Stimulated activated CD8-positive, alpha-beta memory T cell treated with anti-CD3 and anti-CD28 coated beads, Interleukin-7, amount 100 ng/mL, for 24 hours (primary cell): Measurements from ENCODE around the gene NR1I3.

Experiments used
- DNase-seq: peaks from one replicate; pipeline ENCODE4 v3.0.0-alpha.2; 2020; ENCODE audit warnings: low read depth

The NR1I3 gene

DNA sequence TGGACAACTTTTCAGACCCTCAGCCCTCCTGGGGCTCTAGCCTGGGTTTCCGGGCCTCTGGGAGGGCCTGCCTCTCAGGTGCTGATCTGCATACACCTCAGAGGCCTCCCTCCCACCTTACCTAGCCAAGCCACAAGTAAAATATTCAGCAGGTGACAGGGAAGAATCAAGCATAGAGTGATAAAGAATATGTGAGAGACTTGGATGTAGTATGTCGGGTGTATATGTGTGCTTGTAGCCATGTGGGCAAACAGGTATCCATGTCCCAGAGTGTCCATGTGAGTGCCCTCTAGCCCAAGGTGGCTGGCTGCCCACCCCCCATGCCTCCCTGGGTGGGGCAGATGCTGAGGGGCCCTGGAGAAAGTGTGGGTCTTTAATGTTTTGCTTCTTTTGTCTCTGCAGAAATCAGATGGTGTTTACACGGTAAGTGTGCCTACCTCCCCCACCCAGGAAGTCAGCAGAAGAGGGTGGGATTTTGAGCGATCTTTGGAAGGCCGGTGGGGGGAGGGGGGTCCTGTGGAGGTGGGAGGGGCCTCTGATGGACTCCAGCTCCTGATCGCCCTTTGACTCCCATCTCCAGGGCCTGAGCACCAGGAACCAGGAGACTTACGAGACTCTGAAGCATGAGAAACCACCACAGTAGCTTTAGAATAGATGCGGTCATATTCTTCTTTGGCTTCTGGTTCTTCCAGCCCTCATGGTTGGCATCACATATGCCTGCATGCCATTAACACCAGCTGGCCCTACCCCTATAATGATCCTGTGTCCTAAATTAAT lies 19.5 kb downstream of the NR1I3 start:
- no peak for DNase-seq

DNA sequence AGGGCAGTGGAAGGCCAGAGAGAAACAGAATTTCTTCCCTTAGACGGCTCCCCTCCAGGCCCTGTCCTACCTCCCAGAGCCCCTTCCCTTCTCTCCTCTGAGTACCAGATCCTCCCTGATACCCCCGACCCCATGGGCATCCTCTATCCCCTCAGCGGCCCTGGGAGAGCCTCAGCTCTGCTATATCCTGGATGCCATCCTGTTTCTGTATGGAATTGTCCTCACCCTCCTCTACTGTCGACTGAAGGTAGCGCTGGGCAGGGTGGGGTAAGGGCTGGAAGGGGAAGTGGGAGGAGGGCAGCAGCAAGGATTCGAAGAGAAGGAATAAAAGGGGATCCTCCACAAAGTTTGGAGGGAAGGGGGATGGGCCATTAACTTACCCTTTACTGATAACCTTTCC lies 20.2 kb downstream of the NR1I3 start:
- no peak for DNase-seq

- no peak for DNase-seq
Observed at GRCh38 chr1:161216945-161217712, 20.9 kb downstream of the NR1I3 start.

GRCh38 chr1:161215076-161215475 lies 22.9 kb downstream of the NR1I3 start, which contains the start of gene FCER1G:
TSS of gene FCER1G (plus strand) at chr1:161215295. CDS start at chr1:161215322, 27 bp downstream.
- DNase-seq: no peak

GRCh38 chr1:161214369-161214768 lies 23.6 kb downstream of the NR1I3 start:
- no peak for DNase-seq

DNA sequence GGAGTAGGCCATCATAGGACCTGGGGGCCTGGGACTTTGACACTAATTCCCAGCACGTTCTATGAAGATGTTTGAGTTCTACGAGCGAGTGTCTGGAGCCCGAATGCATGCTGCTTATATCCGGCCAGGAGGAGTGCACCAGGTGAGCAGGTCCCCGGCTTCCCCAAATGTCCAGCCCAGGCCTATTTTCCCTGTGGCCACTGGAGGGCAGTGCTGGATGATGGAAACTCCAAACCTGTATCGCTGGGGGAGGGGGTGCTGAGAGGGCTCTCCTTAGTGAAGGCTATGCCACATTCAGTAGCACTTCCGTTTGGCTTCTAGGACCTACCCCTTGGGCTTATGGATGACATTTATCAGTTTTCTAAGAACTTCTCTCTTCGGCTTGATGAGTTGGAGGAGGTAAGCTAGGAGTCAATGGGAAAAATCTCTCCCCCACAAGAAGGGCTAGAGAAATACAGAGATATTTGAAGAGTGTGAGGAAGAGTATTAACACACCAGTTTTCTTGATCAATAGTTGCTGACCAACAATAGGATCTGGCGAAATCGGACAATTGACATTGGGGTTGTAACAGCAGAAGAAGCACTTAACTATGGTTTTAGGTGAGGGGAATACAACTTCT lies 28.1 kb downstream of the NR1I3 start:
- no peak for DNase-seq

DNA sequence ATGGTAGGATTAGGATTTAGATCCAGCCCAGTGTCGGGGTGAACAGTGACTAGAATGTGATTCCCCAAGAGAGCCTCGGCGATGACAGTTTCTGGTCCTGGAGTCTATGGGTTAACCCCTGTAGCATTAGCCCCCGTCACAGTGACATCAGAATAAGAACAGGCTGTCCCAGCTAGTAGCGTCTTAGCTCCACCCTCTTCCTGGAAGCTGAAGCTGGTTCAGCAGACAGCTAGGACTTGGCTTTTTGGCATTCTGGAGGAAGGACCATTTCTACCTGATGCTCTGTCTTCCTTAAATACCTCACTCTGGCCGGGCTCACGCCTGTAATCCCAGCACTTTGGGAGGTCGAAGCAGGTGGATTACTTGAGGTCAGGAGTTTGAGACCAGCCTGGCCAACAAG lies 30.8 kb downstream of the NR1I3 start:
- no peak for DNase-seq

GRCh38 chr1:161206411-161207140 lies 31.4 kb downstream of the NR1I3 start:
- DNase-seq: no peak

DNA sequence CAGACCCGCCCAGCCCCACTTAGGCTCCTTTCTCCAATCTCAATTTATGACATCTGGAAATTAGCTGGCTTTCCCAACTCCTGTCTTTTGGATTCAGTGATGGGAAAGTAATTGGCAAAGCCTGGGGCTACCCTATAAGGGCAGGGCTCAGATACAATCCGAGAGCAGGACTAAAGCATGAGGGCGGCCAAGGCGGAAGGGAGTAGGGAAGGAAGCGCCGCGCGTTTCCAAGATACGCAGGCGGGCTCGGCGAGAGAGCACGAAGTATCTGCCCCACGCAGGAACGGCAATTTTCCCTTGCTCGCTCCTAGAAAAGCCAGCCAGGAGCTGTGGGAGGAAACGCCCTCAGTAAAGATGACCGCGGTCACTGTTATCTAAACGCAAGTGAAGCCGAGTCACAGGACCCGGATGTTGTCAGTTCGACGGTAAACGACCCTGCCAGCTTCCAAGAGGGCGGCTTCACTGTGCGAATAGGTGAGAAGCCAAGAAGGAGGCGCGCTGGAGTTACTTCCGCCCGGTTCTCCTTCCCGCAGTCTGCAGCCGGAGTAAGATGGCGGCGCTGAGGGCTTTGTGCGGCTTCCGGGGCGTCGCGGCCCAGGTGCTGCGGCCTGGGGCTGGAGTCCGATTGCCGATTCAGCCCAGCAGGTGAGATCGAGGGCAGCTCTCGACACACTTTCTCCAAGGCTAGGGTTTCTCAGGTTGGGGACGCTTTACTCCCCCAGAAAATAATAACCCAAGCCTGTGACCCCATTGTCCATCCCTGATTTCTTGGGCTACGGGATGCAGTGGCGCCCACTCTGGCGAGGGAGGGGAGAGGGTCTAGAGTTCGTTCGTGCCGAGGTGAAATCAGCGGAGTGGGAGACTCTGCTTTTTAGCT lies 35.9 kb downstream of the NR1I3 start, which contains the start of gene NDUFS2:
TSS of gene NDUFS2 (plus strand) at position 532 of the 877 bp plus-strand sequence. CDS start at position 551, 19 bp downstream.
- peak; percentile 90 for DNase-seq

- no peak for DNase-seq
Observed at GRCh38 chr1:161200992-161201835, 36.8 kb downstream of the NR1I3 start.

DNA sequence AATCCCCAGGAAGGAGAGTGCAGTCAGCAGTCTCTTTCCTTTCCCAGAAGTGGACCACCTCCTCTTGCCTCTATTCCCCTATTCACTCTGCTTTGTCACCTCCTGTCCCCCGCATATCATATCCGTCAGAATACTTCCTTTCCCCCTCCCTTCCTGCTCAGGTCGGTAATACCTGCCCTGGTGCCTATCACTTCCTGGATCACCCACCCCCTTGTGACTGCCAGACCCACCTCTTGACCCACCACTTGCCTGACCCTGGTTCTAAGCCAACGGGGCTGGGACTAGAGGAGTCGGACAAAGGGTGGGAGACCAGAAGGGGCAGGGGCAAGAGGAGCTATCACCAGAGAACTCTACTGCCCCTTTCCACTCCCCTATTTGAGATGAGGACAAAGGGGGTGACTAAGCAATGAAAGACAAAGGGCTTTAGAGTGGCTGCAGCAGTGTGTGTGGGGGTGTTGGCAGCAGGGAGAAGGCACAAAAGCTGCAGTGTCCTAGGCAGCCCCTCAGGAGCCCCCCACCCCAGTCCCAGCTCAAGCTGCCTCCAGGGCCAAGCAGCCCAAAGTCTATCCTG lies 37.5 kb downstream of the NR1I3 start:
- DNase-seq: no peak

DNA sequence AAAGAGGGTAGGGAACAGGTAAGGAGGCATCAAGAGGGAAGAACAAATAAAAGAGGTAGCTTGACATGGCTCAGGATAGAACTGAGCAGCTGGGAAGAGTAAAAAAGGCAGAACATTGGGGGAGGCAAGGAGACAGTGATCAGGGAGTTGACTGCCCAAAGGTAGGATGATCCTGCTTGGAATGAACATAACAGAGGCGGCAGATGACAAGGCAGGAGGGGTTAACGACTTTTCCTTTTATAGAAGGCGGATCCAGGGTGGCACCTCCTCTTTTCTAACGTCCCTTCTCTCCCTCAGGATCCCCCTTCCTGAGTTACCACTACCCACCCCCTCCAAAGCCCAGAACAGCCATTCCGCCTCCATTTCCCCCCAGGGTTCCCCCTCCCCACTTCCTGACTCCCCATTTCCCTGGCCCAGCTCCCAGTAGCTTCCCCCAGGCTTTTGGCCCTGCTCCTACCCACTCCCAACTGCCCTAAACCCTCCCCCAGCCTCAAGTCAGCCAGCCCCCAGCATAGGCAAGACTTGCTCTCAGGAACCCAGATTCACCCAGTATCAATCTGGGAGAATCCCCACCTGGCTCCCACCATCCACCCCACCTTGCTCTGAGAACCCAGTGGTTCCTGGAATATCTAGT lies 38.4 kb downstream of the NR1I3 start:
- no peak for DNase-seq

DNA sequence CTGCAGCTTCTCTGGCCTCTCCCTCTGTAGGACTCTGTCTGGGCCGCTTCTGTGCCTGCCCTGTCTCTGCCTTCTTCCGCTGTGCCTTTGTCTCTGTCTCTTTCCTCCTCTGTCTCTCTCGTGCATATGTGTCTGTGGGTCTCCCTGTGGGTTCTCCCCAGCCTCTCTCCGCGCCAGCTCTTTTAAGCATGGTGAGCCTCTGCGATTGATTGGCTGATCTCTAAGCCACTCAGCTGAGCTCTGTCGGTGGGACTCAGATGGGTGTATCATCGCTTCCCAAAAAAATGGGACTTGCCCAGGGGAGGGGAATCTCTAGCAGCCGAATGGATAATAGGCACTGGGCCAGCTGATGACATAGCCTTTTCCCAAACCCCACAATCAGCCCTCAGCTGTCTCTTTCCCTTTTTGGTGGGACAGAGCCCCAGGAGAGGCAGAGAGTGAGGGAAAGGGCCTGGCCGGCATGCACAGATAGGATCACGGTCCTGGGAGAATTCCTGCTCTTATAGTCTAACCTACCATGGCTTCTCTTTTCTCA lies 39.0 kb downstream of the NR1I3 start, which contains the start of gene ADAMTS4:
TSS of gene ADAMTS4 (minus strand) at position 158 of the 535 bp plus-strand sequence. CDS start 427 bp downstream, outside the sequence.
- DNase-seq: no peak

DNA sequence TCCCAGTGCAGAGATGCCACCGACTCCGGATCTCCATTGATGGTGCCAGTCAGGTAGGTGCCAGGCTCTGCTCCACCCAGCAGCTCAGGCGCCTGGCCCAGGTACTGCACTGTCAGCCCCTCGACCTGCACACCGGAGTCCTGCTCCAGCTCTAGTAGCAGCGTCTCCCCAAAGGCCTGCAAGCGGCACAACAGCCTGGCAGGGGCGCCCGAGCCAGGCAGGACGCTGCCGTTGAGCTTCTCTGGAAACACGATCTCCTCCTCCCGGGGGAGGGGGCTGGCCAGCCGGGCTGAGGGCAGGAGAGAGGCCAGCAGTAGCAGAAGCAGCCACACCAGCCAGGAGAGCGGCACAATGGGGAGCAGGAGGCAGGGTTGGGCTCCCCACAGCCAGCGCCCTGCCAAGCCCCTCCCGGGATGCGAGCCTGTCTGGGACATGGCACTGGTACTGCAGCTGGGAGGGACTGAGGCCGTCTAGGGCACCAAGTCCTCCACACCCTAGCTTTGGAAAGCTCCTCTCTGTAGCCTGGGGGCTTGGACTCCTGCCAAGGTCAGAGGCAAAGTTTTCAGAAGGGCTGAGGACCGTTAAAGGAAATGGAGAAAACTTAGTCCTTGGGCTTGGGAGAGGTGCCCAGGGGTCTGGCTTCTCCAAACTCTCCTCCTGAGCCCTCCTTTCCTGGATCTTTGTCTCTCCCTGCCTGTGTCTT lies 39.7 kb downstream of the NR1I3 start:
- DNase-seq: no peak

GRCh38 chr1:161197560-161198193 lies 40.3 kb downstream of the NR1I3 start:
- no peak for DNase-seq

DNA sequence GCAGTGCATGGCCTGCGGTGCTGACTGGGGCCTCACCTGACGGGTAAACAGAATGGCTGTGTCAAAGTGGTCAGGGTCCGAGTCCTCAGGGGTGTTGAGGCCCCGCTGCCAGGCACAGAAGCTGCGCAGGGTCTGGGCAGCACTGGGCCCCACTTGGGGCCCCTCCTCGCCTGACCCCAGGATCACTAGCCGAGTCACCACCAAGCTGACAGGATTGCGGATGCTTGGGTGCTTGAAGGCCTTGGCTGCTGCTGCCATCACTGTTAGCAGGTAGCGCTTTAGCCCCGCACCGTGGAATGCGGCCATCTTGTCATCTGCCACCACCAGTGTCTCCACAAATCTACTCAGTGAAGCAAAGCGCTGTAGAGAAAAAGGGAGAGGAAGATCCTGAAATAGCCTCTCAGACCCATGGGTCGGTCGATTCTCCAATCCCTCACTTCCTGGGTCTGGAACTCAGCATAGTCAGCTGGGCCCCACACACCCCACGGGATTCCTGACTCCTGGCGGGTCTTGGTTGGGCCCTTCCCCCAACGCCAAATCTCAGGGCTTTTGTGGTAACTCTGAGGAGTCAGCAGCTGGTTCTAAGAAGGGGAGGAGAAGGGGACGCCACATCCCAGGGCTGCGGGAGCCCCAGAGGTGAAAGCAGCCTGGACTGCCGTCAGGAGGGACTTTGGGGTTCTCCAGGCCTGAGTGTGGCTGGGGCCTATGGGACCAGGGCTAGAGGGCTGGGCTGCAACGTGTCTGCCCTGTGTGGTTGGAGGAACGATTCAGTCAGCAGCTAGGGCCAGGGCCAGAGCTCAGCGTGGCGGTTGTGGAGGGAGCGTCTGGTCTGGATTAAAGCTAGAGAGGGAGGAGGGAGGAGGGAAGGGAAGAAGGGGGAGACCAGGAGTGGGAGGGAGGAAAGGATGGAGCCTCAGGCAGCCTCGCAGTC lies 41.2 kb downstream of the NR1I3 start:
- DNase-seq: no peak

GRCh38 chr1:161196111-161196510 lies 41.9 kb downstream of the NR1I3 start:
- no peak for DNase-seq
